HEK293 (cell line): ENCODE measurements around the gene RPL3.

Source experiments
- EGR2 ChIP-seq: fragments of 450-650 bp; formaldehyde crosslinking; IDR thresholded peaks from 2 replicates; pipeline ENCODE4 v1.5.1; 2016; ENCODE audit warnings: low read depth, missing biosample characterization, missing genetic modification characterization
- GFI1B ChIP-seq: fragments of 450-650 bp; formaldehyde crosslinking; IDR thresholded peaks from 2 replicates; pipeline ENCODE4 v1.5.1; 2016; ENCODE audit warnings: missing biosample characterization, missing genetic modification characterization
- GLI4 ChIP-seq: fragments of 450-650 bp; formaldehyde crosslinking; IDR thresholded peaks from 2 replicates; pipeline ENCODE4 v1.5.1; 2016; ENCODE audit warnings: missing biosample characterization, missing genetic modification characterization
- GLIS2 ChIP-seq: fragments of 450-650 bp; formaldehyde crosslinking; IDR thresholded peaks from 2 replicates; pipeline ENCODE4 v1.5.1; 2016; ENCODE audit warnings: missing biosample characterization, missing genetic modification characterization
- PRDM1 ChIP-seq: fragments of 450-650 bp; formaldehyde crosslinking; IDR thresholded peaks from 2 replicates; pipeline ENCODE4; 2016; ENCODE audit warnings: missing biosample characterization, missing genetic modification characterization
- SCRT1 ChIP-seq: fragments of 450-650 bp; formaldehyde crosslinking; IDR thresholded peaks from 2 replicates; pipeline ENCODE4 v1.5.1; 2016; ENCODE audit warnings: missing biosample characterization, missing genetic modification characterization, borderline replicate concordance
- YY2 ChIP-seq: fragments of 450-650 bp; formaldehyde crosslinking; IDR thresholded peaks from 2 replicates; pipeline ENCODE4 v1.5.1; 2016; ENCODE audit warnings: missing biosample characterization, missing genetic modification characterization
- ZNF121 ChIP-seq: fragments of 450-650 bp; formaldehyde crosslinking; IDR thresholded peaks from 2 replicates; pipeline ENCODE4 v1.5.1; 2016; ENCODE audit warnings: missing biosample characterization, missing genetic modification characterization
- ZNF138 ChIP-seq: fragments of 450-650 bp; formaldehyde crosslinking; IDR thresholded peaks from 2 replicates; pipeline ENCODE4 v1.5.1; 2016; ENCODE audit warnings: missing biosample characterization, missing genetic modification characterization, borderline replicate concordance
- ZNF146 ChIP-seq: fragments of 450-650 bp; formaldehyde crosslinking; IDR thresholded peaks from 2 replicates; pipeline ENCODE4 v1.5.1; 2016; ENCODE audit warnings: missing biosample characterization, missing genetic modification characterization
- ZNF169 ChIP-seq: fragments of 450-650 bp; formaldehyde crosslinking; IDR thresholded peaks from 2 replicates; pipeline ENCODE4 v1.5.1; 2016; ENCODE audit warnings: missing biosample characterization, missing genetic modification characterization
- ZNF175 ChIP-seq: fragments of 450-650 bp; formaldehyde crosslinking; IDR thresholded peaks from 2 replicates; pipeline ENCODE4 v1.5.1; 2016; ENCODE audit warnings: missing biosample characterization, missing genetic modification characterization
- ZNF202 ChIP-seq: fragments of 450-650 bp; formaldehyde crosslinking; IDR thresholded peaks from 2 replicates; pipeline ENCODE4 v1.5.1; 2016; ENCODE audit warnings: missing biosample characterization, missing genetic modification characterization, borderline replicate concordance
- ZNF26 ChIP-seq: fragments of 450-650 bp; formaldehyde crosslinking; IDR thresholded peaks from 2 replicates; pipeline ENCODE4 v1.5.1; 2016; ENCODE audit warnings: missing biosample characterization, missing genetic modification characterization
- ZNF274 ChIP-seq, 2 experiments: fragments of 200-500 bp in 1 of 2; fragments of 450-650 bp in 1 of 2; sonication (Bioruptor generic) in 1 of 2; formaldehyde crosslinking in 1 of 2; IDR thresholded peaks; 2 replicates each; pipeline versions ENCODE4 v1.5.1 to v1.6.1; 2014 to 2016; ENCODE audit warnings: borderline replicate concordance in 1 of 2, inconsistent platforms in 1 of 2, low read length in 1 of 2, missing biosample characterization in 1 of 2, missing genetic modification characterization in 1 of 2
- ZNF335 ChIP-seq: fragments of 450-650 bp; formaldehyde crosslinking; conservative IDR thresholded peaks from 2 replicates; pipeline ENCODE4 v1.5.1; 2016; ENCODE audit warnings: missing biosample characterization, missing genetic modification characterization
- ZNF362 ChIP-seq: fragments of 450-650 bp; formaldehyde crosslinking; IDR thresholded peaks from 2 replicates; pipeline ENCODE4 v1.5.1; 2016; ENCODE audit warnings: missing biosample characterization, missing genetic modification characterization
- ZNF426 ChIP-seq: fragments of 450-650 bp; formaldehyde crosslinking; IDR thresholded peaks from 2 replicates; pipeline ENCODE4 v1.5.1; 2017; ENCODE audit warnings: missing biosample characterization, missing genetic modification characterization, mild to moderate bottlenecking, inconsistent platforms, moderate library complexity
- ZNF433 ChIP-seq: fragments of 450-650 bp; formaldehyde crosslinking; IDR thresholded peaks from 2 replicates; pipeline ENCODE4 v1.5.1; 2016; ENCODE audit warnings: missing biosample characterization, missing genetic modification characterization, low read depth
- ZNF529 ChIP-seq: fragments of 450-650 bp; formaldehyde crosslinking; IDR thresholded peaks from 2 replicates; pipeline ENCODE4 v1.5.1; 2017; ENCODE audit warnings: missing genetic modification characterization, missing biosample characterization; ENCODE audit not compliant: insufficient replicate concordance
- ZNF580 ChIP-seq: fragments of 450-650 bp; formaldehyde crosslinking; IDR thresholded peaks from 2 replicates; pipeline ENCODE4 v1.5.1; 2016; ENCODE audit warnings: missing biosample characterization, missing genetic modification characterization
- ZNF600 ChIP-seq: fragments of 450-650 bp; formaldehyde crosslinking; IDR thresholded peaks from 2 replicates; pipeline ENCODE4 v1.5.1; 2016; ENCODE audit warnings: missing biosample characterization, missing genetic modification characterization
- ZNF654 ChIP-seq: fragments of 450-650 bp; formaldehyde crosslinking; IDR thresholded peaks from 2 replicates; pipeline ENCODE4 v1.5.1; 2016; ENCODE audit warnings: low read depth, missing biosample characterization, missing genetic modification characterization
- ZNF664 ChIP-seq: fragments of 450-650 bp; formaldehyde crosslinking; IDR thresholded peaks from 2 replicates; pipeline ENCODE4 v1.5.1; 2016; ENCODE audit warnings: missing biosample characterization, missing genetic modification characterization
- ZNF791 ChIP-seq: fragments of 450-650 bp; formaldehyde crosslinking; IDR thresholded peaks from 2 replicates; pipeline ENCODE4 v1.5.1; 2016; ENCODE audit warnings: missing biosample characterization, missing genetic modification characterization
- TF ChIP-seq, protein P1 (sequence below): fragments of 450-650 bp; formaldehyde crosslinking; IDR thresholded peaks from 2 replicates; pipeline ENCODE4 v1.5.1; 2016; ENCODE audit warnings: missing biosample characterization, missing genetic modification characterization
- TF ChIP-seq, protein P2 (sequence below): fragments of 450-650 bp; formaldehyde crosslinking; conservative IDR thresholded peaks from 2 replicates; pipeline ENCODE4 v1.5.1; 2016; ENCODE audit warnings: low read depth, missing biosample characterization, missing genetic modification characterization
- TF ChIP-seq, protein P3 (sequence below): fragments of 450-650 bp; formaldehyde crosslinking; IDR thresholded peaks from 2 replicates; pipeline ENCODE4 v1.5.1; 2017; ENCODE audit warnings: missing biosample characterization, missing genetic modification characterization
- TF ChIP-seq, protein P4 (sequence below): fragments of 450-650 bp; formaldehyde crosslinking; IDR thresholded peaks from 2 replicates; pipeline ENCODE4 v1.5.1; 2016; ENCODE audit warnings: missing biosample characterization, missing genetic modification characterization

Gene RPL3

GRCh38 chr22:39316440-39317083 lies 2.9 kb downstream of the RPL3 start (continued):
- TF ChIP-seq, protein P1, sequence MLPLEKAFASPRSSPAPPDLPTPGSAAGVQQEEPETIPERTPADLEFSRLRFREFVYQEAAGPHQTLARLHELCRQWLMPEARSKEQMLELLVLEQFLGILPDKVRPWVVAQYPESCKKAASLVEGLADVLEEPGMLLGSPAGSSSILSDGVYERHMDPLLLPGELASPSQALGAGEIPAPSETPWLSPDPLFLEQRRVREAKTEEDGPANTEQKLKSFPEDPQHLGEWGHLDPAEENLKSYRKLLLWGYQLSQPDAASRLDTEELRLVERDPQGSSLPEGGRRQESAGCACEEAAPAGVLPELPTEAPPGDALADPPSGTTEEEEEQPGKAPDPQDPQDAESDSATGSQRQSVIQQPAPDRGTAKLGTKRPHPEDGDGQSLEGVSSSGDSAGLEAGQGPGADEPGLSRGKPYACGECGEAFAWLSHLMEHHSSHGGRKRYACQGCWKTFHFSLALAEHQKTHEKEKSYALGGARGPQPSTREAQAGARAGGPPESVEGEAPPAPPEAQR (tag by site-specific recombination) = no peak
- no peak for TF ChIP-seq ZNF146
- TF ChIP-seq ZNF138 (tag by site-specific recombination) = no peak
- TF ChIP-seq, protein P2, sequence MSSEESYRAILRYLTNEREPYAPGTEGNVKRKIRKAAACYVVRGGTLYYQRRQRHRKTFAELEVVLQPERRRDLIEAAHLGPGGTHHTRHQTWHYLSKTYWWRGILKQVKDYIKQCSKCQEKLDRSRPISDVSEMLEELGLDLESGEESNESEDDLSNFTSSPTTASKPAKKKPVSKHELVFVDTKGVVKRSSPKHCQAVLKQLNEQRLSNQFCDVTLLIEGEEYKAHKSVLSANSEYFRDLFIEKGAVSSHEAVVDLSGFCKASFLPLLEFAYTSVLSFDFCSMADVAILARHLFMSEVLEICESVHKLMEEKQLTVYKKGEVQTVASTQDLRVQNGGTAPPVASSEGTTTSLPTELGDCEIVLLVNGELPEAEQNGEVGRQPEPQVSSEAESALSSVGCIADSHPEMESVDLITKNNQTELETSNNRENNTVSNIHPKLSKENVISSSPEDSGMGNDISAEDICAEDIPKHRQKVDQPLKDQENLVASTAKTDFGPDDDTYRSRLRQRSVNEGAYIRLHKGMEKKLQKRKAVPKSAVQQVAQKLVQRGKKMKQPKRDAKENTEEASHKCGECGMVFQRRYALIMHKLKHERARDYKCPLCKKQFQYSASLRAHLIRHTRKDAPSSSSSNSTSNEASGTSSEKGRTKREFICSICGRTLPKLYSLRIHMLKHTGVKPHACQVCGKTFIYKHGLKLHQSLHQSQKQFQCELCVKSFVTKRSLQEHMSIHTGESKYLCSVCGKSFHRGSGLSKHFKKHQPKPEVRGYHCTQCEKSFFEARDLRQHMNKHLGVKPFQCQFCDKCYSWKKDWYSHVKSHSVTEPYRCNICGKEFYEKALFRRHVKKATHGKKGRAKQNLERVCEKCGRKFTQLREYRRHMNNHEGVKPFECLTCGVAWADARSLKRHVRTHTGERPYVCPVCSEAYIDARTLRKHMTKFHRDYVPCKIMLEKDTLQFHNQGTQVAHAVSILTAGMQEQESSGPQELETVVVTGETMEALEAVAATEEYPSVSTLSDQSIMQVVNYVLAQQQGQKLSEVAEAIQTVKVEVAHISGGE (tag by site-specific recombination) = no peak
- no peak for TF ChIP-seq GFI1B (tag by site-specific recombination)
- TF ChIP-seq, protein P3, sequence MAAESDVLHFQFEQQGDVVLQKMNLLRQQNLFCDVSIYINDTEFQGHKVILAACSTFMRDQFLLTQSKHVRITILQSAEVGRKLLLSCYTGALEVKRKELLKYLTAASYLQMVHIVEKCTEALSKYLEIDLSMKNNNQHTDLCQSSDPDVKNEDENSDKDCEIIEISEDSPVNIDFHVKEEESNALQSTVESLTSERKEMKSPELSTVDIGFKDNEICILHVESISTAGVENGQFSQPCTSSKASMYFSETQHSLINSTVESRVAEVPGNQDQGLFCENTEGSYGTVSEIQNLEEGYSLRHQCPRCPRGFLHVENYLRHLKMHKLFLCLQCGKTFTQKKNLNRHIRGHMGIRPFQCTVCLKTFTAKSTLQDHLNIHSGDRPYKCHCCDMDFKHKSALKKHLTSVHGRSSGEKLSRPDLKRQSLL (tag by site-specific recombination) = no peak
- no peak for TF ChIP-seq ZNF433 (tag by site-specific recombination)
- 0 out of 2 replicates have a peak, but pooled peaks have one; percentile 28 for TF ChIP-seq ZNF600
- no peak for TF ChIP-seq GLI4
- no peak for TF ChIP-seq ZNF169 (tag by site-specific recombination)
- TF ChIP-seq SCRT1 = peak; percentile 99
- no peak for TF ChIP-seq ZNF202 (tag by site-specific recombination)
- no peak for TF ChIP-seq ZNF26
- no peak for TF ChIP-seq PRDM1 (tag by site-specific recombination)
- no peak for TF ChIP-seq ZNF426
- TF ChIP-seq, protein P4, sequence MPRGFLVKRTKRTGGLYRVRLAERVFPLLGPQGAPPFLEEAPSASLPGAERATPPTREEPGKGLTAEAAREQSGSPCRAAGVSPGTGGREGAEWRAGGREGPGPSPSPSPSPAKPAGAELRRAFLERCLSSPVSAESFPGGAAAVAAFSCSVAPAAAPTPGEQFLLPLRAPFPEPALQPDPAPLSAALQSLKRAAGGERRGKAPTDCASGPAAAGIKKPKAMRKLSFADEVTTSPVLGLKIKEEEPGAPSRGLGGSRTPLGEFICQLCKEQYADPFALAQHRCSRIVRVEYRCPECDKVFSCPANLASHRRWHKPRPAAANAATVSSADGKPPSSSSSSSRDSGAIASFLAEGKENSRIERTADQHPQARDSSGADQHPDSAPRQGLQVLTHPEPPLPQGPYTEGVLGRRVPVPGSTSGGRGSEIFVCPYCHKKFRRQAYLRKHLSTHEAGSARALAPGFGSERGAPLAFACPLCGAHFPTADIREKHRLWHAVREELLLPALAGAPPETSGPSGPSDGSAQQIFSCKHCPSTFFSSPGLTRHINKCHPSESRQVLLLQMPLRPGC (tag by site-specific recombination) = no peak
- no peak for TF ChIP-seq ZNF175 (tag by site-specific recombination)
- TF ChIP-seq EGR2 = no peak
- TF ChIP-seq YY2 (tag by site-specific recombination) = 0 out of 2 replicates have a peak, but pooled peaks have one; percentile 19
- peak; percentile 93 for TF ChIP-seq GLIS2 (tag by site-specific recombination)
- TF ChIP-seq ZNF791 (tag by site-specific recombination) = no peak
- TF ChIP-seq ZNF362 = no peak
- TF ChIP-seq ZNF274 (IDR thresholded peaks at IDR 0.05; ENCODE audit: low read length) = no peak
- TF ChIP-seq ZNF274 (tag by site-specific recombination; IDR thresholded peaks at IDR 0.05; ENCODE audit: borderline replicate concordance) = no peak
- TF ChIP-seq ZNF335 (tag by site-specific recombination) = peak; percentile 55
- TF ChIP-seq ZNF654 (tag by site-specific recombination) = peak; percentile 76
- TF ChIP-seq ZNF580 (tag by site-specific recombination) = peak; percentile 75; the same call in 1 of the 2 replicates
- no peak for TF ChIP-seq ZNF664 (tag by site-specific recombination)
- no peak for TF ChIP-seq ZNF529 (tag by site-specific recombination)
- TF ChIP-seq ZNF121 = no peak
